GM19238 (cell line): ENCODE data around the gene RALGAPA2.

Experiments
- DNase-seq: peaks from one replicate; pipeline ENCODE4 v3.0.0; 2011; ENCODE audit warnings: low spot score; ENCODE audit not compliant: insufficient read length

Gene RALGAPA2

DNA sequence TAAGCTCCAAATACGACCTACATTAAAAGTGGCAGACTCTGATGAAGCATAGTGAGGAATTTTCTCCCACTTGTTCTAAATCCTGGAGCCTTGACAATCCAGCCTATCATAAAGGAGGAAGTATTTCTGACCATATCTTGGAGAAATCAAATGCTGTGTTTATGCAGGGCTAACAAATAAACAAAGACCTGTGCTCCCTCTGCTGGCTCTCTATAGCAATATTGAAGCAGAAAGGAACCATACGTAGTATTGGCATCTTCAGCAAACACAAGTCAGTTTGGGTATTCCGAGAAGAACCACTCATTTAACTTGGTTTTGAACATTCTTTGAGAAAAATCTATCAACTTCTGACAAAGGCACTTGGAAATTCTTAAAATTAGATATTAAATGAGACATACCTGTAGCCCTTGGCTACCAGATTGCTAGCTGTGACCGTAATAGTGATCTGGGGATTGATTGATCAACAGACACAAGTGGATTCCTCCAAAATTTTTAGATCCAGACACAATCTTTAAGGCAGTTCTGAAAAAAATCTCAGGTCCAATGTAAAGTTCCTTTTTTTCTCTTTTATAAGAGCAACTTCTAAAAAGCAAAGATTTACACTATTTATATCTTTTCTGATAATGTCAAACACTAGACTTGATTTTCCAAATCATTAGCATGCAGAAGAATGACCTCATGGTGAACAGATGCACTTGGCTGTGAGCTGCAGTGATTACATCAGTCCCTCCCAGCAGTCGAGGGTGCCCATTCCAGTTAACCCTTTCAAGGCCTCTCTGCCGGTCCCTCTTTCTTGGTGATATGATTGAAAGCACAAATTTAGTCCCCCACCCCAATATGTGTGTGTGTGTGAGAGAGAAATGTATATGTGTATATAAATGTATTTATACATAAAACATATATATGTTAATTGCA, 304.3 kb downstream of the RALGAPA2 start:
- DNase-seq = no peak

DNA sequence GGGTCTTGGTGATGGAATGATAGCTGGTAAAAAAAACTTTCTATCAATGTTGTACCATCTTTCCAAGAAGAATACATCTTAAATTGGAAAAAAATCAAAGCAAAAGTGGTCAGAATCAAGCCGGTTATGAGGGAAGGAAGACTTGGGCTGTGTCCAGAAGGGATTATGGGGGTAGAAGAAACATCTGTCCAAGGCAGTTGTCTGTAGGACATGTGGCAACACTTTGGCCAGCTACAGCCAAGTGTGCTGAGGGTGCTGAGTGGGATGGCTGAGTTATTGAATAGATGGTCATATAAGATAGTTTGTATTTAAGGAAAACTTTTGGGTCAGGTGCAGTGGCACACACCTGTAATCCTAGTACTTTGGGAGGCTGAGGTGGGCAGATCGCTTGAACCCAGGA, 306.1 kb downstream of the RALGAPA2 start:
- no peak for DNase-seq

DNA sequence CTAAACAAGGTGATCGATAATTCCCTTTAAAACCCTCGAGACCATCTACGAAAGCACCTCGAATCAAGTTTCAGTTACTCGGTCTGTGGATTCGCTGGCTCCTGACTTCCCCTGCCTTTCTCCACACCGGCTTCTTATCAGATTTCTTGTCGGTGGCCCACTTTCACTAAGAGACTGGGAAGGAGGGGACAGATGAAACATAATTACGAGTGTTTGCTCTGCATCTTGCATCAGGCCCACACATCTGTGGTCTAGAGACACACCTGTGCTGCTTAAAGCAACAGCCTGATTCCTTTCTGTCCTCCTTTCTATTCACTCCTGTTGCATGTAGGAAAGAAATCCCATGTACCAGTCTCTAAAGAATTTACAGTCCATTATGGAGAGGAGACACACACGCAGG, 306.8 kb downstream of the RALGAPA2 start:
- no peak for DNase-seq

DNA sequence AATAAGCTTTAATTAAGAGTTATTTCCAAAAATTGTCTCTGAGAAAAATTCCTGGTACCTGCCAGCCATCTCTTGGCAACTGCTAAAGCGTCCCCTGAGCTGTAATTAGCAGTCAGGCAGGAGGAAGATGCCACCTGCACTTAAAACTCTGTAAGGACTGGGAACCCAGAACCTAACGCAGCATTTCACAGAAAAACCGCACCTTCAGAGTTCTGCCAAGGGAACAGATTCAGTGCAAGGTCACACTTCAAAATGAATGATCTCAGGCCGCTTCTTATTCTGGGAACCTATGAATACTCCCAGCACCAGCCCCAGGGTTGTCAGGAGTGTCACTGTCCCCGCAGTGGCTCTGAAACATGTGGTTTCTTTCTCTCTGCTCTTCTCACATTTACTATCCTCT, 307.8 kb downstream of the RALGAPA2 start:
- no peak for DNase-seq

GRCh38 chr20:20401991-20402390, 310.5 kb downstream of the RALGAPA2 start:
- no peak for DNase-seq

DNA sequence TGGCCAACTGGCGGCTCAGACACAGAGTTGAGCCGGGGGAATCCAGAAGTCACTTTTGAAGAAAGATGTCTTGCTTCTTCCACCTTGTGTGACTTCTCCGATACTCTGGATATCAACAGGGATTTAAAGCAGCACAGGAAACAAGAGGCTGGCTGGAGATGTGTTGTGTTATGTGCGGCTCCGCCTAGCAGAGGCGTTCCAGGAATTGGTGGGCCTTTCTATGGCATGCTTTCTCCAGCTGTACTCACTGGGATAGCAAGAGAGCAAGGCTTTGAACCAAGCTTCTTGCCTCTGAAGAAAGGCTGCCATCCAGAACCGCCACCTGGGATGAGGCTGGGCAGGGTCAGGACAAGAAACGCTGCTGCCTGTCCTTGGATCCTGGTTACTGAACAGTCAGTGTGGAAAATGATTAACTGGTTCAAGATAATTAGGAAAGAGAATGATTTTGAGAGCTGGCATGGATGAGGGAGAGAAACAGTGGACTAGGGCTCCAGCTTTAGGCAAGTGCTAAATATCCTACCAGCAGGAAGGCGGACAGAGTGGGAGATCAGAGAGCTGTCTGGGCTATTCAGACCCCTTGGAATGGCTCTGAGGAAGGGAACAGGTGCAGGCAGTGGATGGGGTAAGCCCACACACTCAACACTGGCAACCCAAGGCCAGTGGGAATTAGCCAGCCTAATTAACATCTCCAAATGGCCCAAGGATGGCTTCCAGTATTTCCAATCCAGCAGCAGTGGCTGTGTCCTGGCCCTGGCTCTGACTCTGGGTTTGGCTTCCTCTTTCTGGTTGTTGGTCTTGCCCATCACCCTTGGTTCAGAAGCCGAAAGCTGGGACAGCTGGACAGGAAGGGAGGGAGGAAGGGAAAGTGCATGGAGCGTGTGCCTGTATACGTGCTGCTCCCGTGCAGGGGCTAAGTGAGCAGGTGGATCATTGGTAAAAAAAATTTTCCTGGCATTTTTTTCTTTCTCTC, 312.6 kb downstream of the RALGAPA2 start:
- DNase-seq = no peak

GRCh38 chr20:20398123-20398522, 314.3 kb downstream of the RALGAPA2 start:
- DNase-seq = no peak

DNA sequence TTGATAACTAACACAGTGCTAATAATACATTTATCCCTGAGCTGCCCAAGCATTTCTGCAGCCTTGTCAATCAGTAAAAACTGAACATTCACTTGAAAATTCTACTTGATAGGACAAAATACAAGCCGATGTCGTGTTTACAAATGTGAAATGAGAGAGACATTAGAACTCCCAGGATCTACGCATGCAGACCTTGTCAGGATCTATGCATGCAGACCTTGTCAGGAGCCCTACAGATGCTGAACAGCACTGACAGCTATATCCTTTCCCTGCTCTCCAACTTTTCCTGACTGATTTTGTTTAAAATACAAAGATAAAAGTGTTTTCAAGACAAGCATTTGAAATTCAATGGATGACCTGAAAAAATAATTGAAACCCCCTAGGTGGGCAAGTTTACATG, 315.6 kb downstream of the RALGAPA2 start:
- DNase-seq = no peak

DNA sequence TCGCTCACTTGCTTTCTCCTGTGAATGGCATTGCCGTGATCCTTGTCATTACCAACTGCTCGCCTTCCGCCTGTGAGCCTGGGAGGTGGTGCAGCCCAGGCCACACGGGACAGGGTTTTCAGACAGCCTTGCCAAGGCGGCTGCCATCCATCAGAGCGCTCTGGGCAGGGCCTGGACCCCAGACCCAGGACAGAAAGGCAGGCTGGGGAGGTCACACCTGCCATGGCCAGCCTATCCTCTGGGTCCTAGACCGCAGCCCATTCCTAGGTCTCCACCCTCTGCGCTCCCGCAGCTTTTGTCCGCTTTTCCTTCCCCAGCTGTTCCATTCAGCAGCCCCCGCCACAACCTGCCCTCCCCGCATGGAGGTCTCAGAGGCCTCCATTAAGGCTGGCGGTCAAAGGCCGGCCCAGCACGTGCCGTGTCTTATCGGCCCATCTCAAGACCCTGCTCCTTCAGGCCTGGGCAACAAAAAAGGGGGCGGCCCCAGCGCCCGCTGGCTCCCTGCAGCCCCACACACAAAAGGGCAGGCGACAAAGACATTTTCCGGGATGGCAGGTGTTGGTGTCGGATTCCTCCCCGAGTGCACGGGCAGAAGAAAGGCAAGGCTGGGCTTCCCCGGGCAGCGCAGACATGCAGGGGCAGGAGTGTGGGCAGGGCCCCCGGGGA, 316.4 kb downstream of the RALGAPA2 start:
- no peak for DNase-seq

- DNase-seq = no peak
Measured at GRCh38 chr20:20395087-20395486, 317.4 kb downstream of the RALGAPA2 start.

DNA sequence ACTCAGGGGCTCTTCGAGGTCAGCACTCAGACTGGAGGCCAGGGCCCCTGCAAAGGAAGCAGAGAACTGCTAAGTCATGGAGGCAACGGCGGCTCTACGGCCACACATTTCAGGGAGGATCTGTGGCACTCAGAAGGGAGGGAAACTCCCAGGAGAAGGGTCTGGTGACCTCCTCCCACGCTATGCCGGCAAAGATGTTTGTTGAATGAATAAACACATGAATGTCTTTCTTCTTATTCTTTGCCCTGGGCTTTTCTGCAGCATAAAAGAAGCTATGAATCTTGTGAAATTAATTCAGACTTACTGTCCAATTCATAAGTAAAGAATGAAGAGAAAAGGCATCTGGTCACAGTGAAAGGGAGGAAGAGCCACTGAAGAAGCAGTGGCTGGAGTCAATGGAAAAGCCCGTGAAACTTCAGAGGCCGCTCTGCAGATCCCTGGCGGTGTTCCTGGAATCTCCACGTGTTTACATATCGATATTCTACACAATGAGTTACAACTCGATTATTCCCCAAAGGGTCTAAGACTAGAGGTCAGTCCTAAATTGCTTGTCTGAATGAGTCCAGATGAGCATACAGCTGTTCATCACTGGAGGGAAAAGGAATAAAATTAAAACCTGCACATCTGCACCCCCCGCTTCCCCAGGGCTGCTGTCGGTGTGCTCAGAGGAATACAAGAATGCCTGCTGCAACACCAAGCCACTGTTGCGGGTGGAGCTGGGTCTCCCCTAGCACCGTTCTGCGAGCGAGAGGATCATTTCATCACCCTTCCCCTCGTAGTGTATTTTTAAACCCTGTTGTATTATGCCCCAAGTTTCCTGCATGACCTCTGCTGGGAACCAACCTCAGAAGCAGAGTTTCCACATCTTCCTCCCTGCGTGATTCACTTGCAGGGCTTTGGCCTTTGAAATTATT, 319.0 kb downstream of the RALGAPA2 start:
- DNase-seq = no peak

GRCh38 chr20:20391766-20392165, 320.7 kb downstream of the RALGAPA2 start:
- no peak for DNase-seq

DNA sequence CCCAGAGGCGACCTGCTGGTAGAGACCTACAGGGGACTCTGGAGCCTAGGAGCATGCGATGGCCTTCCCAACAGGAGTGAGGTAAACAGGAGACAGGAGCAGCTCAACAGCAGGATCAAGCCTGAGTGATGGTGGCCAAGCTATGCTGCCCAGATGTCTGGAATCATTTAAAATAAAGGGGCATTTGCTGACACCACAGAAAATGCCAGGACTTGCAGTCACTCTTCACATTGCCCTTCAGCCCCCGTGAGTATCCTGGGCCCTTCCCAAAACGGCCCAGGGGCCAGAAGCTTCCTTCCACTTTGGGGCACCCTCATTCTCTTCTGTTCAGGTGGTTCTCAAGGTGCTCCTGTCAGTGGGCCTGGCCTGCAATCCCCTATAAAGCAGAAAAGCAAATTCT, 321.3 kb downstream of the RALGAPA2 start:
- DNase-seq = no peak

GRCh38 chr20:20390393-20390792, 322.1 kb downstream of the RALGAPA2 start:
- no peak for DNase-seq

DNA sequence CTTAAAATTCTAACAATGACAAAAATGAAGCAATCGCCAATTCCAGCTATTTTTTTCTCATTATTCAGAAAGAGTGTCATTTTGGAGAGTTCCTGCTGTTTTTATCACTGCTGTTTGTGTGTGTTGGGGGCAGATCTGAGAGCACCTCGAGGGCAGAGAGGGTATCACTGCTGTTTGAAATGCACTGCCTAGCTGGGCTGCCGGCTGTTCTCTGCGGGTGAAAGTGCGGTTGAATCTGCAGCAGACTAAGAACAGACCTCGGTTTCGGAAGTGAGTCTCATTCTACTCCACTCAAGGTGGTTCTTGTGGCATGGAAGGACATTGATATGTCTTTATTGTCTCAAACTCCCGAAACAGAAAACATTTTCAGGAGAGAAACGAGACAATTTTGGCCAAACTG, 326.3 kb downstream of the RALGAPA2 start:
- no peak for DNase-seq

GRCh38 chr20:20375862-20376261, 336.6 kb downstream of the RALGAPA2 start:
- DNase-seq = no peak

GRCh38 chr20:20373091-20373571, 339.3 kb downstream of the RALGAPA2 start:
- DNase-seq = no peak

- no peak for DNase-seq
Measured at GRCh38 chr20:20371681-20372080, 340.8 kb downstream of the RALGAPA2 start.

DNA sequence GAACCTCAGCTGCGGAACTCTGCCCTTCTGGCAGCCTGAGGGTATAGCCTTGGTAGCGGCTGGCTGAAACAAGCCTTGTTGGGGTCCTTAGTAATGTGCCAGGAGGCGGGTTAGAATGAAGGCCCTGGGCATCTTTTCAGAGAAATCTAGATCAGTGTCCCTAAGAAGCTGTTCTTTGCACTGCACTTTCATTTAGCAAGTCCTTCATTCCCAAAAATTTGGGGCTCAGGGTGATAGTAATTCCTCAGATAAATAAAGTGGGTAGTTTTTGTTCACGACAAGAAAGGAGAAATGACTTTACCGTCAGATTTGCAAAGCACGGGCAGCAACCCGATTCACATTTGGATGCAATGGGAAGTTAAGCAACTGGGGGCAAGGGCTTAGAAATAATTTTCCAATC, 341.4 kb downstream of the RALGAPA2 start:
- no peak for DNase-seq

GRCh38 chr20:20370094-20370575, 342.3 kb downstream of the RALGAPA2 start:
- DNase-seq = no peak
